GM12874 (cell line): ENCODE data around the gene IRAK3.
A peak's percentile ranks its signal among the peaks of the same experiment; 100 is the strongest.

ENCODE experiments used
- CTCF ChIP-seq: IDR thresholded peaks from 2 replicates; pipeline ENCODE4 v1.5.1; 2011; ENCODE audit warnings: low read depth, mild to moderate bottlenecking, control low read depth, low read length, moderate library complexity; ENCODE audit not compliant: insufficient read depth

IRAK3 gene

GRCh38 chr12:66164349-66164821 lies 24.6 kb upstream of the IRAK3 start:
- no peak for TF ChIP-seq CTCF

GRCh38 chr12:66165141-66165540 lies 23.9 kb upstream of the IRAK3 start:
- no peak for TF ChIP-seq CTCF

GRCh38 chr12:66166561-66166960 lies 22.5 kb upstream of the IRAK3 start:
- TF ChIP-seq CTCF: no peak

GRCh38 chr12:66168410-66168809 lies 20.6 kb upstream of the IRAK3 start:
- no peak for TF ChIP-seq CTCF

- peak; percentile 27 for TF ChIP-seq CTCF
Observed at GRCh38 chr12:66169221-66170170, 19.5 kb upstream of the IRAK3 start, which contains the start of gene TMBIM4. TSS of gene TMBIM4 (minus strand) at chr12:66169996. CDS start at chr12:66169951, 45 bp downstream.

- TF ChIP-seq CTCF: no peak
Observed at GRCh38 chr12:66170606-66171005, 18.4 kb upstream of the IRAK3 start.

GRCh38 chr12:66176105-66176900 lies 12.7 kb upstream of the IRAK3 start:
- TF ChIP-seq CTCF: no peak
